COR-L47 (cell line): ENCODE data around the gene RAB4A.

ENCODE experiments used
- DNase-seq: peaks from one replicate; lab custom pipeline; 2025; lab: John Stamatoyannopoulos, UW

RAB4A gene

DNA sequence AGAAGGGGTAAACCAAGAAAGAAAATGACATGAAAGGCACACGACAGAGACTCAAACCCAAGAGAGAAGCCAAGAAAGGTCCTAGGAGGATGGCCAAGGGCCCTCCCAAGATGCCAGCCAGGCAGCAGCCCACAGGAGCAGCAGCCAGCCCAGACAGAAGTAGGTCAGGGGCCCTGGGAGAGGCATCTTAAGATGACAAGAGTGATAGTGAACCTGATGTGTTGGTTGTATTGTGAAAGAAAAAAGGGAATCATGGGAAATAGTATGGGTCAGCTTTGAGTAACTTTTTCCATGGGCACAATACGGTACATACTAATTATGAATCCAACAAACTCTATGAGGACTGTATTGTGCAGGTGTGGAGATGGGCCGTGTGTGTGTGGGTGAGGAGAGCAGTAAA, 68.6 kb downstream of the RAB4A start:
- DNase-seq: no peak

GRCh38 chr1:229340496-229340895, 69.6 kb downstream of the RAB4A start:
- DNase-seq: no peak

GRCh38 chr1:229341774-229342655, 71.1 kb downstream of the RAB4A start:
- peak; percentile 77 for DNase-seq

GRCh38 chr1:229342656-229343569, 72.0 kb downstream of the RAB4A start, which contains the start of gene CCSAP:
Gene CCSAP, minus strand, starts transcription at chr1:229343047. Its CDS starts 582 bp downstream, at chr1:229342465.
- DNase-seq: peak; percentile 38

DNA sequence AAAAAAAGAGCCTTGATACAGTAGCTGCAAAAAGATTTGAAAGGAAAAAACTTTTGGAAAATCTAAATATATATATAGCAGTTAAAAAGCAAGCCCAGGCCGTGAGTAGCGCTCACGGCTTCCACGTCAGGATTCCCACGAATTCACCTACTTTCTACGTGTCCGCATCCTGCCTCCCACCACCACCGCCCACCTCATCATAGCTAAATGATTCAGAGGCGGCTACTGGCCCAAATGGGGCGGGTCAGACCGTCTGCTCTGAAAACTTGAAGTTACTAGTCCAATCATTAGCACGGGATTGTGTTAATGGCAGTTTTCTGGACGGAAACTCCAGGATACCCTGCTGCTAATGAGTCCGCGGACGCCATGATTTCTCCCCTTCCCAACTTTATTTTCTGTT, 73.2 kb downstream of the RAB4A start:
- DNase-seq: no peak

GRCh38 chr1:229344937-229345684, 74.2 kb downstream of the RAB4A start:
- no peak for DNase-seq

- DNase-seq: no peak
These were observed 76.6 kb downstream of the RAB4A start for GRCh38 chr1:229347528-229347927.

GRCh38 chr1:229349463-229350385, 78.8 kb downstream of the RAB4A start:
- DNase-seq: no peak

- no peak for DNase-seq
These were observed 82.1 kb downstream of the RAB4A start for GRCh38 chr1:229352975-229353374.

GRCh38 chr1:229354226-229354625, 83.3 kb downstream of the RAB4A start:
- no peak for DNase-seq
